GM23338 (cell line): ENCODE measurements around the gene RRP1.

ENCODE experiments used
- CREB1 ChIP-seq: fragments of 250-450 bp; sonication (Bioruptor Pico); IDR thresholded peaks from 2 replicates; pipeline ENCODE4 v1.5.0; 2020; ENCODE audit warnings: low read depth, mild to moderate bottlenecking, moderate library complexity
- CTCF ChIP-seq, 2 experiments: fragments of 200-600 bp in 1 of 2; sonication (generic) in 1 of 2; conservative IDR thresholded peaks; 2 replicates each; pipeline versions ENCODE4 v1.5.1 to v1.6.1; 2016 to 2017; ENCODE audit warnings: antibody characterized with exemption in 2 of 2, low read depth in 2 of 2, mild to moderate bottlenecking in 2 of 2, moderate library complexity in 1 of 2
- ETS1 ChIP-seq: IDR thresholded peaks from 2 replicates; pipeline ENCODE4 v1.6.1; 2016; ENCODE audit warnings: antibody characterized with exemption
- EZH2 ChIP-seq: fragments of 200-600 bp; sonication (generic); IDR thresholded peaks from one replicate; pipeline ENCODE4 v1.8.0; 2017; ENCODE audit warnings: antibody characterized with exemption, mild to moderate bottlenecking, low read depth; ENCODE audit not compliant: unreplicated experiment
- EZH2phosphoT487 ChIP-seq: fragments of 200-600 bp; sonication (generic); IDR thresholded peaks from one replicate; pipeline ENCODE4 v1.8.1; 2018; ENCODE audit warnings: antibody characterized with exemption; ENCODE audit not compliant: unreplicated experiment
- JUNB ChIP-seq: IDR thresholded peaks from one replicate; pipeline ENCODE4 v1.6.1; 2016; ENCODE audit warnings: antibody characterized with exemption; ENCODE audit not compliant: unreplicated experiment
- NANOG ChIP-seq: IDR thresholded peaks from 2 replicates; pipeline ENCODE4 v1.6.1; 2016; ENCODE audit warnings: antibody characterized with exemption, borderline replicate concordance
- POLR2AphosphoS5 ChIP-seq: IDR thresholded peaks from 2 replicates; pipeline ENCODE4 v1.6.1; 2016; ENCODE audit warnings: antibody characterized with exemption, low read depth
- REST ChIP-seq: IDR thresholded peaks from one replicate; pipeline ENCODE4 v1.6.1; 2018; ENCODE audit warnings: antibody characterized with exemption; ENCODE audit not compliant: unreplicated experiment
- STAT1 ChIP-seq: IDR thresholded peaks from one replicate; pipeline ENCODE4 v1.6.1; 2016; ENCODE audit warnings: antibody characterized with exemption; ENCODE audit not compliant: unreplicated experiment
- ZNF114 ChIP-seq: fragments of 250-450 bp; sonication (Bioruptor Pico); IDR thresholded peaks from 2 replicates; pipeline ENCODE4 v1.5.0; 2020; ENCODE audit warnings: mild to moderate bottlenecking, moderate library complexity
- ZNF331 ChIP-seq: fragments of 250-450 bp; sonication (Bioruptor Pico); IDR thresholded peaks from 2 replicates; pipeline ENCODE4 v1.5.0; 2020; ENCODE audit warnings: low read depth, mild to moderate bottlenecking, moderate library complexity
- ZNF462 ChIP-seq: fragments of 250-450 bp; sonication (Bioruptor Pico); IDR thresholded peaks from 2 replicates; pipeline ENCODE4 v1.5.0; 2020; ENCODE audit warnings: mild to moderate bottlenecking, moderate library complexity

- TF ChIP-seq CTCF (conservative IDR thresholded peaks at IDR 0.05; ENCODE audit: low read depth in 2 of 2) (no peak), POLR2AphosphoS5 (no peak), EZH2 (no peak), STAT1 (no peak), ETS1 (no peak), REST (no peak), EZH2phosphoT487 (no peak), JUNB (no peak), CREB1 (CRISPR knock-in tag) (no peak), ZNF462 (CRISPR knock-in tag) (no peak), ZNF114 (CRISPR knock-in tag) (no peak), NANOG (no peak), ZNF331 (CRISPR knock-in tag) (no peak)
Observed at GRCh38 chr21:43799301-43799840, 10.0 kb downstream of the RRP1 start.
